ENCODE data around the gene L3MBTL3. TPM values are rescaled to one million over a fixed set of nuclear protein-coding genes. Genes with fewer than 3 reads are reported as not detected.

L3MBTL3 gene
- total RNA-seq, 1 donor from 2014 or later = 22.2 TPM

DNA sequence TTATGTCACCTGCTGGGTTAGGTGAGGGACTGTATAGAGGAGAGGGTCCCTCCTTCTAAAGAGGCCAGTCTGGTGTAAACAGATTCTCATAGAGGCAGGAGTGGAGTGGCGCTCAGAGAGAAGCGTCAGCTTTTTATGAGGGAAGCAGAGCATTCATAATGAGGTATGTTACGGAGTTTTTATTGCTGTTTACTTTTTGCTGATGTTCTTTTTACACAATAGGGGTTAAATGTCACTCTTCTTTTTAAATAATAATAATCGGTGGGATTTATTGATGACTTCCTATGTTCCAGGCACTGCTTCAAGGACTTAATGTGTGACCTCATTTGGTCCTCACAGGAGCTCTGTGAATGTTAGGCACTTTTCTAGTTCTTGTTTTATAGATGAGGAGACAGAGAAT is 79.9 kb downstream of the L3MBTL3 start:
- Mint-ChIP-seq H3K27me3 (ENCODE audit: low read depth, unreplicated experiment) (no peaks in the 10 kb centered on the region), H3K27ac (ENCODE audit: unreplicated experiment) (no peak overlapping the region), H3K36me3 (ENCODE audit: low read depth, unreplicated experiment) (peaks cover 4% of the 10 kb centered on the region), H3K9me3 (ENCODE audit: unreplicated experiment) (no peaks in the 10 kb centered on the region), H3K4me1 (ENCODE audit: low read depth, unreplicated experiment) (no peaks in the 10 kb centered on the region), H3K4me3 (ENCODE audit: unreplicated experiment) (no peak overlapping the region)
- Histone ChIP-seq H3K27me3 (ENCODE audit: insufficient read depth, low read length) (no peaks in the 10 kb centered on the region), H2AFZ (ENCODE audit: low read depth, low read length) (no peak overlapping the region), H3K27ac (ENCODE audit: low read depth, low read length) (no peak overlapping the region), H3K36me3 (ENCODE audit: insufficient read depth, low read length) (no peaks in the 10 kb centered on the region), H3K9me3 (ENCODE audit: insufficient read depth, low read depth, low read length) (no peaks in the 10 kb centered on the region), H3K9ac (ENCODE audit: low read length) (no peak overlapping the region), H3K4me3 (ENCODE audit: insufficient read depth, low read depth, low read length) (no peak overlapping the region), H4K20me1 (ENCODE audit: insufficient read depth, low read length) (no peaks in the 10 kb centered on the region), H3K4me1 (ENCODE audit: insufficient read depth, low read length) (no peaks in the 10 kb centered on the region), H3K4me2 (ENCODE audit: low read length) (no peak overlapping the region), H3K79me2 (ENCODE audit: insufficient read depth, low read length) (no peaks in the 10 kb centered on the region)
- FAIRE-seq (no peak), DNase-seq (ENCODE audit: low read depth) (no peak)
- TF ChIP-seq EZH2 (IDR thresholded peaks at IDR 0.05; ENCODE audit: insufficient read depth, low read length) = no peak
- TF ChIP-seq CTCF (IDR thresholded peaks at IDR 0.05; ENCODE audit: insufficient read depth, low read depth, low read length) = no peak

DNA sequence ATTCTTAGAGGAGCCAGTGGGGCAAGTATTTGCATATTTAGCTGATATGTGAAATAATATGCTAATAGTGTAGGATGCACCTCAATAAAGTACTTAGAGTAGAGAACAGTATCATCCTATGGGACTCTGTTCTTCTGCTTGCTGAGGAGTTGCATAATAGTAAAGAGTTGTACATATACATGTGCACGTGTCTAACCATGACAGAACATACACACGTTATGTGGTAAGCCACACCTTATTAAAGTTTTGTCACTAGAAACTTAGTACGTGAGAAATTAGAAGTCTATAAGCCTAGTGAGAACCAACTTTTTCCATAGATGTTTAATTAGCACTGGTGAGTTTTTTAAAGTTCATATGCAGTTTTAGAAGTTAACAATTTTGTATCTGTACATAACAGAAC is 80.7 kb downstream of the L3MBTL3 start:
- no peaks in the 10 kb centered on the region for H3K27me3 Mint-ChIP-seq (ENCODE audit: low read depth, unreplicated experiment)
- TF ChIP-seq EZH2 (IDR thresholded peaks at IDR 0.05; ENCODE audit: insufficient read depth, low read length) (no peak), CTCF (IDR thresholded peaks at IDR 0.05; ENCODE audit: insufficient read depth, low read depth, low read length) (no peak)
- no peak overlapping the region for H3K27ac Mint-ChIP-seq (ENCODE audit: unreplicated experiment)

GRCh38 chr6:130105996-130106704 is 87.8 kb downstream of the L3MBTL3 start:
- H3K36me3 ChIP-seq (ENCODE audit: insufficient read depth, low read length) = no peaks in the 10 kb centered on the region
- FAIRE-seq = no peak
- H3K27me3 ChIP-seq (ENCODE audit: insufficient read depth, low read length) = no peaks in the 10 kb centered on the region

More for the DNA sequence above, 80.7 kb downstream of the L3MBTL3 start:
- H3K4me3 Mint-ChIP-seq (ENCODE audit: unreplicated experiment) = no peak overlapping the region
- no peaks in the 10 kb centered on the region for H3K9me3 Mint-ChIP-seq (ENCODE audit: unreplicated experiment)
- no peak overlapping the region for H3K4me3 ChIP-seq (ENCODE audit: insufficient read depth, low read depth, low read length)
- H3K4me2 ChIP-seq (ENCODE audit: low read length) = no peak overlapping the region
- FAIRE-seq (no peak), DNase-seq (ENCODE audit: low read depth) (no peak)
- no peaks in the 10 kb centered on the region for H3K36me3 ChIP-seq (ENCODE audit: insufficient read depth, low read length)
- H3K27ac ChIP-seq (ENCODE audit: low read depth, low read length) = no peak overlapping the region
- no peak overlapping the region for H2AFZ ChIP-seq (ENCODE audit: low read depth, low read length)
- peaks cover 4% of the 10 kb centered on the region for H3K36me3 Mint-ChIP-seq (ENCODE audit: low read depth, unreplicated experiment)
- no peaks in the 10 kb centered on the region for H4K20me1 ChIP-seq (ENCODE audit: insufficient read depth, low read length)
- no peaks in the 10 kb centered on the region for H3K4me1 ChIP-seq (ENCODE audit: insufficient read depth, low read length)
- no peaks in the 10 kb centered on the region for H3K9me3 ChIP-seq (ENCODE audit: insufficient read depth, low read depth, low read length)
- no peaks in the 10 kb centered on the region for H3K27me3 ChIP-seq (ENCODE audit: insufficient read depth, low read length)
- no peak overlapping the region for H3K9ac ChIP-seq (ENCODE audit: low read length)
- no peaks in the 10 kb centered on the region for H3K79me2 ChIP-seq (ENCODE audit: insufficient read depth, low read length)
- H3K4me1 Mint-ChIP-seq (ENCODE audit: low read depth, unreplicated experiment) = no peaks in the 10 kb centered on the region

More at GRCh38 chr6:130105996-130106704, 87.8 kb downstream of the L3MBTL3 start:
- no peak overlapping the region for H2AFZ ChIP-seq (ENCODE audit: low read depth, low read length)
- H3K9ac ChIP-seq (ENCODE audit: low read length) = no peak overlapping the region
- no peak overlapping the region for H3K4me2 ChIP-seq (ENCODE audit: low read length)
- Mint-ChIP-seq H3K4me3 (ENCODE audit: unreplicated experiment) (no peak overlapping the region), H3K27ac (ENCODE audit: unreplicated experiment) (no peak overlapping the region), H3K9me3 (ENCODE audit: unreplicated experiment) (peaks cover 4% of the 10 kb centered on the region), H3K27me3 (ENCODE audit: low read depth, unreplicated experiment) (no peaks in the 10 kb centered on the region), H3K4me1 (ENCODE audit: low read depth, unreplicated experiment) (no peaks in the 10 kb centered on the region), H3K36me3 (ENCODE audit: low read depth, unreplicated experiment) (peaks cover 11% of the 10 kb centered on the region)
- no peaks in the 10 kb centered on the region for H3K9me3 ChIP-seq (ENCODE audit: insufficient read depth, low read depth, low read length)
- DNase-seq (ENCODE audit: low read depth) = no peak
- no peak overlapping the region for H3K27ac ChIP-seq (ENCODE audit: low read depth, low read length)
- no peak overlapping the region for H3K4me3 ChIP-seq (ENCODE audit: insufficient read depth, low read depth, low read length)
- TF ChIP-seq EZH2 (IDR thresholded peaks at IDR 0.05; ENCODE audit: insufficient read depth, low read length) (no peak), CTCF (IDR thresholded peaks at IDR 0.05; ENCODE audit: insufficient read depth, low read depth, low read length) (no peak)
- peaks cover 3% of the 10 kb centered on the region for H4K20me1 ChIP-seq (ENCODE audit: insufficient read depth, low read length)
- H3K4me1 ChIP-seq (ENCODE audit: insufficient read depth, low read length) = no peaks in the 10 kb centered on the region
- H3K79me2 ChIP-seq (ENCODE audit: insufficient read depth, low read length) = peaks cover under 1% of the 10 kb centered on the region

All from astrocyte (in vitro differentiated cells and primary cell).